Measurements from ENCODE around the gene CEP89.
"Not testable (repeated sequence)": the region's sequence is repeated elsewhere in the genome, so short reads cannot be mapped to it uniquely, and the experiment has no call there.

CEP89 gene

GRCh38 chr19:32843716-32844245, 128.0 kb downstream of the CEP89 start:
- Mint-ChIP-seq H3K4me1 (ENCODE audit: low read depth) (no peaks in the 10 kb centered on the region), H3K36me3 (ENCODE audit: low read depth) (no peaks in the 10 kb centered on the region), H3K9me3 (peaks cover 49% of the 10 kb centered on the region), H3K27me3 (no peaks in the 10 kb centered on the region), H3K27ac (no peak overlapping the region), H3K4me3 (no peak overlapping the region)
- intact Hi-C loops (cut with micrococcal nuclease), result no loop called here

- no peak overlapping the region for H3K27ac Mint-ChIP-seq
- intact Hi-C loops (cut with micrococcal nuclease), result no loop called here
- peaks cover 51% of the 10 kb centered on the region for H3K9me3 Mint-ChIP-seq
- no peaks in the 10 kb centered on the region for H3K27me3 Mint-ChIP-seq
- no peaks in the 10 kb centered on the region for H3K4me1 Mint-ChIP-seq (ENCODE audit: low read depth)
- no peak overlapping the region for H3K4me3 Mint-ChIP-seq
- no peaks in the 10 kb centered on the region for H3K36me3 Mint-ChIP-seq (ENCODE audit: low read depth)
Observed at GRCh38 chr19:32842061-32842460, 129.7 kb downstream of the CEP89 start.

DNA sequence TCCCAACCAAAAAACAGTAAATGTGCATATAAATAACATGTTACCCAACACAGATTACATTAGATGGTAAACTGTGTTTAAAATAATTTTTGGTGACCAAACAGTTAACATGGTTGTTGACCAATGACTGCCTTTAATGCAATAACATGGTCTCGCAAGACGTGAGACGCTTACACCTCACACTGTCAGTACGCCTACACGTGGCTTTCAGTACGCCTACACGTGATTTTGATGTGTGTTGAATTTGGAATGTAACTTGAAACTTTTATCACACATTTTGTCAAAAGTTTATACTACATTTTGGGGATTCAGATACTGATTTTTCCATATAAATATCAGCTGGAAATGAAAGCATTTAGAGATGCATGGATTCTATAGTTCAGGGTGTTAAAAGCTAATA, 134.2 kb downstream of the CEP89 start:
- no peak overlapping the region for H3K4me3 Mint-ChIP-seq
- H3K27me3 Mint-ChIP-seq, result no peaks in the 10 kb centered on the region
- H3K9me3 Mint-ChIP-seq, result peaks cover 29% of the 10 kb centered on the region
- H3K27ac Mint-ChIP-seq, result no peak overlapping the region
- intact Hi-C loops (cut with micrococcal nuclease), result no loop called here
- H3K36me3 Mint-ChIP-seq (ENCODE audit: low read depth), result no peaks in the 10 kb centered on the region
- H3K4me1 Mint-ChIP-seq (ENCODE audit: low read depth), result no peaks in the 10 kb centered on the region

DNA sequence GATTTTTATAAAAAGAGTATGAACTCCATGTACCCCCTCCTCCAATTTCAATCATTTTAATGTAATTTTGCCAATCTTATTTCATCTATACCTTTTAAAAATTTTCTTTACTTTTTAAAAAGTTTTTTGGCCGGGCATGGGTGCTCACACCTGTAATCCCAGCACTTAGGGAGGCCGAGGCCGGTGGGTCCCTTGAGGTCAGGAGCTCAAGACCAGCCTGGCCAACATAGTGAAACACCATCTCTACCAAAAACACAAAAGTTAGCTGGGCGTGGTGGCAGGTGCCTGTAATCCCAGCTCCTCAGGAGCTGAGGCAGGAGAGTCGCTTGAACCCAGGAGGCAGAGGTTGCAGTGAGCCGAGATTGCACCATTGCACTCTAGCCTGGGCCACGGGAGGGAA, 138.4 kb downstream of the CEP89 start:
- H3K27ac Mint-ChIP-seq; H3K36me3 Mint-ChIP-seq (ENCODE audit: low read depth); H3K27me3 Mint-ChIP-seq; intact Hi-C loops (cut with micrococcal nuclease); H3K9me3 Mint-ChIP-seq; H3K4me1 Mint-ChIP-seq (ENCODE audit: low read depth); H3K4me3 Mint-ChIP-seq: not testable (repeated sequence)

DNA sequence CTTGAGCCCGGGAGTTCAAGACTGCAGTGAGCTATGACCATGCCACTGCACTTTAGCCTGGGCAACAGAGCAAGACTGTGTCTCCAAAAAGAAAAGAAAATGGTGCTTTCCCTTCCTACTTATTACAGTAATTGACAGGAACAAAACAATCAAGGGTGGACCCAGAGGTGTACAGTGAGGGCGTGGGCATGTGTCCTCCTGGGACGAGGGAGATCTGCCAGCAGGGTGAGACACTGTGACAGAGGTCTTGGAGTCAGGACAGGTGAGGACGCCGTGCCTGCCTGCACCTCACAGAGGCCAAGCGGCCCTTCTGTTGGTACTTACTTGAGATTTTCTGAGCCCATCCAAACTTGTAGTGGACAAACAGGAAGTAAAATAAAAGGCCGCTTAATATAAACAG, 138.9 kb downstream of the CEP89 start:
- H3K27me3 Mint-ChIP-seq; H3K9me3 Mint-ChIP-seq; H3K36me3 Mint-ChIP-seq (ENCODE audit: low read depth); H3K27ac Mint-ChIP-seq; intact Hi-C loops (cut with micrococcal nuclease); H3K4me3 Mint-ChIP-seq; H3K4me1 Mint-ChIP-seq (ENCODE audit: low read depth): not testable (repeated sequence)

DNA sequence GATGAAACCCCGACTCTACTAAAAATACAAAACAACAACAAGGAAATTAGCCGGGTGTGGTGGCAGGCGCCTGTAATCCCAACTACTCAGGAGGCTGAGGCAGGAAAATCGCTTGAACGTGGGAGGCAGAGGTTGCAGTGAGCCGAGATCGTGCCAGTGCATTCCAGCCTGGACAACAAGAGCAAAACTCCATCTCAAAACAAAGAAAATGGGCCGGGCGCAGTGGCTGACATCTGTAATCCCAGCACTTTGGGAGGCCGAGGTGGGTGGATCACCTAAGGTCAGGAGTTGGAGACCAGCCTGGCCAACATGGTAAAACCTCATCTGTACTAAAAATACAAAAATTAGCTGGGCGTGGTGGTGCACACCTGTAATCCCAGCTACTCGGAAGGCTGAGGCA, 139.7 kb downstream of the CEP89 start:
- H3K4me3 Mint-ChIP-seq; H3K27me3 Mint-ChIP-seq; H3K4me1 Mint-ChIP-seq (ENCODE audit: low read depth); H3K36me3 Mint-ChIP-seq (ENCODE audit: low read depth); H3K9me3 Mint-ChIP-seq; H3K27ac Mint-ChIP-seq; intact Hi-C loops (cut with micrococcal nuclease): not testable (repeated sequence)

GRCh38 chr19:32831611-32832010, 140.1 kb downstream of the CEP89 start:
- H3K36me3 Mint-ChIP-seq (ENCODE audit: low read depth), result no peaks in the 10 kb centered on the region
- intact Hi-C loops (cut with micrococcal nuclease), result no loop called here
- H3K27me3 Mint-ChIP-seq, result no peaks in the 10 kb centered on the region
- H3K4me1 Mint-ChIP-seq (ENCODE audit: low read depth), result no peaks in the 10 kb centered on the region
- H3K27ac Mint-ChIP-seq, result no peak overlapping the region
- no peak overlapping the region for H3K4me3 Mint-ChIP-seq
- H3K9me3 Mint-ChIP-seq, result no peaks in the 10 kb centered on the region

DNA sequence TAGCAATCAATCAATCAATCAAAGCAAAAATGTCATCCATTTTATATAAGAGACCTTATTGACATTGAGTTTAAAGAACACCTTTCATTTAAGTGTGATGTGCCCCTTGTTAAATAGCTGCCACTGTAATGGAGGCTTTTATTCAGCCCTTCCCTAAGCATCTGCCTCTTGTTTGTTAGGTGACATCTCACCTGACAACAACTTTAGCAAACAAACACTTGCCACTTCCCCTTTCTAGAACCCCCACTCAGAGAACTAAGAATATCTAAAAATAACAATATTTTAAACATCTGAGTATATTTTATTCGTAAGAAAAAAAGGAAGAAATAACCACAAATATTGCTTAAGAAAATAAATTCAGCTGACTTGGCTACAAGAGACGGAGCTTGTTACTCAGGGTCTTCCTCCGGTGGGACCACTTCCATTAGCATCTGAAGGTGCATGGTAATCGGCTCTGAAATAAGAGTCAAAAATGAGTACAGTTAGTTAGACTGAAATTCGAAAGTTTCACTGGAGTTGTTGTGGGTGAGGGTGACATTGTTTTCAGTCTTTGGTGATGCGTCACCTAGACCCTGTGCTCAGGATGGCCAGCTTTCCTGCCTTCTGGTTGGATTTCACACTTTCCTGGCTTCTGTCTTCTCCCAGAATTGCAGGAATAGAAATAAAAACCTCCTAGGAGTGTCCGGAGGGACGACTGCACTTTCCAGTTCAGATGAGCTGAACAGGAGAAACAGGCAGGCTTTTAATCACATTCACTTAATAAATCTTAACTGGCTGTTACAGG, 141.3 kb downstream of the CEP89 start:
- no peaks in the 10 kb centered on the region for H3K4me1 Mint-ChIP-seq (ENCODE audit: low read depth)
- no peaks in the 10 kb centered on the region for H3K36me3 Mint-ChIP-seq (ENCODE audit: low read depth)
- no peaks in the 10 kb centered on the region for H3K9me3 Mint-ChIP-seq
- intact Hi-C loops (cut with micrococcal nuclease), result no loop called here
- no peak overlapping the region for H3K4me3 Mint-ChIP-seq
- no peaks in the 10 kb centered on the region for H3K27me3 Mint-ChIP-seq
- no peak overlapping the region for H3K27ac Mint-ChIP-seq

- H3K27ac Mint-ChIP-seq, result no peak overlapping the region
- H3K4me3 Mint-ChIP-seq, result no peak overlapping the region
- no peaks in the 10 kb centered on the region for H3K9me3 Mint-ChIP-seq
- intact Hi-C loops (cut with micrococcal nuclease), result no loop called here
- H3K36me3 Mint-ChIP-seq (ENCODE audit: low read depth), result no peaks in the 10 kb centered on the region
- peaks cover 9% of the 10 kb centered on the region for H3K27me3 Mint-ChIP-seq
- no peaks in the 10 kb centered on the region for H3K4me1 Mint-ChIP-seq (ENCODE audit: low read depth)
Observed at GRCh38 chr19:32829345-32829896, 142.3 kb downstream of the CEP89 start.

- peaks cover 14% of the 10 kb centered on the region for H3K27me3 Mint-ChIP-seq
- no peak overlapping the region for H3K4me3 Mint-ChIP-seq
- no peaks in the 10 kb centered on the region for H3K4me1 Mint-ChIP-seq (ENCODE audit: low read depth)
- intact Hi-C loops (cut with micrococcal nuclease), result no loop called here
- H3K27ac Mint-ChIP-seq, result no peak overlapping the region
- H3K36me3 Mint-ChIP-seq (ENCODE audit: low read depth), result no peaks in the 10 kb centered on the region
- no peaks in the 10 kb centered on the region for H3K9me3 Mint-ChIP-seq
Observed at GRCh38 chr19:32828643-32829344, 143.0 kb downstream of the CEP89 start.

DNA sequence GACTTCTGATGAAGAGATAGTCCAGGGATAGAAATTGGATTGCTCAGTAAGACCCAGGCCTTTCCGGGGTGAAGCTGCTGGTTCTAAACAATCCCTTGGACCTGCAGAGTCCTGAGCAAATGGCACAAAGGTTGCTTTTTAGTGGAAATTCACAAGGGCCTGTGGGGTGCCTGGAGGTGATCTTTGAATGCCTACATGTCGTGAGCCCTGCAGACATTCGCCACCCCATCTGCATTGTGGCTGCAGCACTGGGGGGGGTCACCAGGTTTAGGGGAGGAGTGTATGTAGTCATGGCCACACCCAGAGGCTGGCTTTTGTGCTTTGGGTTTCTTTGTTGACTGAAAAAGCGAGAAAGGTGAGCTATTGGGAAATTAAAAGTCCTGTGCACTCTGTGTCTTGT, 143.6 kb downstream of the CEP89 start:
- Mint-ChIP-seq H3K4me1 (ENCODE audit: low read depth) (no peaks in the 10 kb centered on the region), H3K9me3 (no peaks in the 10 kb centered on the region), H3K27me3 (peaks cover 19% of the 10 kb centered on the region), H3K4me3 (no peak overlapping the region), H3K27ac (no peak overlapping the region), H3K36me3 (ENCODE audit: low read depth) (no peaks in the 10 kb centered on the region)
- intact Hi-C loops (cut with micrococcal nuclease), result no loop called here
